Kidney capillary endothelial cell (primary cell): ENCODE data around the gene COMP.

Source experiments
- DNase-seq: peaks from one replicate; pipeline ENCODE4 v3.0.0-alpha.2; 2018; ENCODE audit warnings: low spot score

COMP gene

DNA sequence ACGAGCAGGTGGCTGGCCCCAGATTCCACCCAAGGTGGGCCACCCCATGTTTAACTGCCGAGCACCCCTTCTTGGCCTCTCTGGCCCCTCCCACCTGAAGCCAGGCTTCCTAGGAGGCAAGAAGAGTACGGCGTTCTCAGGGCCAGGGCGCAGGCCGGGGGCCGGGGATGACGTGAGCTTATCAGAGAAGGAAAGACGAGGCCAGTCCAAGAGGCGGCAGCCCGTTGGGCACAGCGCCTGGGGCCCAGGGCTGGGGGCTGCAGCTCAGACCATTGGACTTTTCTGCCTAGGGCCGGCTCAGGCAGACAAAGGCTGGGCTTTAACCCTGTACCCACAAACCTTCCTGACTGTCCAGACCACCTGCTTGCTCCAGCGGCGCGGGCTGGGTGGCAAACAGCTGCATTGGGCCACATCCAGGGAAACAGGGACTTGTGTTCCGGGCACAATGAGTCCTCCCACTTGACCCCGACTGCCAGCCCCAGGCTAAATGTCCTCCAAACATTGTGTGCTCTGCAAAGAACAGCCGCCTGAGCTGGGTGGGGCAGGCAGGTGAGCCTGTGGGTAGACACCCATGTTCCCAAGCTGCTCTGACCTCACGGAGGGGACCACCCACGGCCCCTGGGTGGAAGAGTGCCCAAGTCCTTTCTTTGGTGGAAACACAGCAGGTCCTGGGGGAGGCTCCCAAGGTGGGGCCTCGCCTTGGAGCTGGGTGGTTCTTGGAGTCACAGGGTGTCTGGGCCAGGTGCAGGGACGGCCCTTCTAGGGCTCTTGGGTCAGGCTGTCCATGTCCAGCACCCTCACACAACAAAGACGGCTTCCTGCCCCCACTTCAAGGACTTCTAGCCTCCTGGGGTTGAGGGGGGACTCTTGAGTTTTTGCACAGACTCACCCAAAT, 21.9 kb downstream of the COMP start:
- DNase-seq = no peak

DNA sequence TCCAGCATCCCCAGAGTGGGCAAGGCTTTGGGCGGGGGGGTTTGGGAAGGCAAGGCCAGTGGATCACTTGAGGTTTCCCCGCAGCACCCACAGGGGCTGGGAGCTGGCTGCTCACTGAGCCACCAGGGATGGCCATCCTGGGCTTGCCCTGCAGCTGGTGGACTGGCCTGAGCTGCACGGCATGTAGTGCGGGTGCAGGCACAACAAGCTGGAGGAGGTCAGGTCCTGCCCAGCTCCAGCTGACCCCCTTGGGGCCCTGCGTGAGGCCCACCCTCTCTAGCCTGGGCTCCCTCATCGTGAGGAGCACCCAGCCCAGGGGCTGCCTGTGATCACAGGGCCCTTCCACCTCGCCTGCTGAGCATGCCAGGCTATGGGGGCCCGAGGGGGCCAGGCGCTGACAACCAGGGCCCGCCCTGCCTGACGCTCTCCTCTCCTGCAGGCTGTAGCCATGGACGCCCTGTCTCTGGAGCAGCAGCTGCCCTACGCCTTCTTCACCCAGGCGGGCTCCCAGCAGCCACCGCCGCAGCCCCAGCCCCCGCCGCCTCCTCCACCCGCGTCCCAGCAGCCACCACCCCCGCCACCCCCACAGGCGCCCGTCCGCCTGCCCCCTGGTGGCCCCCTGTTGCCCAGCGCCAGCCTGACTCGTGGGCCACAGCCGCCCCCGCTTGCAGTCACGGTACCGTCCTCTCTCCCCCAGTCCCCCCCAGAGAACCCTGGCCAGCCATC, 22.9 kb downstream of the COMP start:
- DNase-seq = no peak

DNA sequence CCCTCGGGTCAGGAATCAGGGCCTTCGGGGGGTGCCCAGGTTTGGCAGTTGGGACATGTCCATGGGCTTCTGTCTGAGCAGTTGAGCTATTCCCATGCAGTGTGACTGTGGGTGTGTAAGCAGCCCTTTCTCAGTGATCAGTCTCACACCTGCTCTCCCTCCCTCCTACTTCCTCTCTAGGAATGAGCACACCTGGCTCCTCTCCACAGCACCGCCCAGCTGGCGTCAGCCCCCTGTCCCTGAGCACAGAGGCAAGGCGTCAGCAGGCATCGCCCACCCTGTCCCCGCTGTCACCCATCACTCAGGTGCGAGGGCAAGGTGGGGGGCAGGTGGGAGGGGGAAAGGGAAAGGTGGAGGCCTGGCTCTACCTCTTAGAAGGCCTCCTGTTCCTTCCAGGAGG, 25.9 kb downstream of the COMP start:
- no peak for DNase-seq

DNA sequence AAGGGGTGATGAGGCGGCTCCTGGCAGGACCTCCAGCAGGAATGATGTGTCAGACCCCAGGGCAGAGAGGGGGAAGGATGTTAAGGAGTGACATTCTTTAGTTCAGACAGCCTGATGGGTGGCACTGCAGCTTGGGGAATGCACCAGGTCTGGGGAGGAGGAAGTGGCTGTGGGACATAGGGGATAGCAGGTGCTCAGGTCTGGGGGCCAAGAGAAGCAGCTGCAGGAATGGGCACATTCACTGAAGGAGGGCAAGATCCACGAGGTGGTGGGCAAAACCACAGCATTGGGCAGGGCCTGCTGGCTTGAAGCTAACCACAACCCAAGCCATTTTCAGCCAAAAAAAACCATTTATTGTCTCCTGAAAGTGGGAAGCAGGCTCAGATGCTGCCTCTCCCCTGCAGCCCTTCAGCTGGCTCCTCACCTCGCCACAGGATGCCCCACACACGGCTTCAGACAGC, 26.5 kb downstream of the COMP start:
- no peak for DNase-seq

DNA sequence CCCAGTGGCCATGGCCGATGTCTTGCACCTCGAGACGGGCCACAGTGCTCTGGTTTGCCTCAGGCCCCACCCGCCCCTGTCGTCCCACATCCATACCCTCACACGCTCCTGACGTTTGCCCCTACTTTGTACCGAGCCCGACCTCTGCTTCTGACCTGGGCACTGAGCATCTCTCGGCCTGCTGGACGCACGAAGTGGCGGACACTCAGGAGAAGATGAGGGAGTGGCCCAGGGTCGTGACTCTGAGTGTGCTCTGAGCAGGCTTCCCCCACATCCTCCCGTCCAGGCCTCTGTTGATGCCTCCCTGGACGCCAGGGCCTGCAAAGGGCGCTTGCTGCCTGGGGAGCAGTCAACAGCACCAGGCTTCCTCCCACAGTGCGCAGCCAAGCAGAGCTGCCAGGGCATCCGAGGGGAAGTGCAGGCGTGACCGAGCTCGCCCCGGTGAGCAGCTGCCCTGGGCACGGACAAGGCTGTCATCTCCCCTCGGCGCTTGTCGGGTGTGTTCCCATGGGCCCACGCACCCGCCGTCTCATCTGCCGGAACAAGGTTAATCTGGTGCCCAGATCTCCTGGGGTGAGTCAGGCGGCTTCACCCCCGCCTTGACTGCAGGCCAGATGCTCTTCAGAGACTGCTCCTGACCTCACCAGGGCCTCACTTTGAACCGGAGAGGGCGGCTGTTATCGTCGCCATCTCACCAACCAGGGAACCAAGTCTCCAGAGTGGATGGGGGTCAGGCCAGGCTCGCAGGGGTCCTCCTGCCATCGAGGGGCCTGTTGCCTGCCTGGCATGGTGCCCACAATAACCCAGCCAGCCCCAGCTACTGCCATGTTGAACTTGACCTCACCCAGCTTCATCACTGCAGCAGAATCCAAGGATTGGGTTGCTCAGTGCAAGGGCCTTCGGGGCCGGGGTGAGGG, 27.2 kb downstream of the COMP start:
- DNase-seq = peak; percentile 22

DNA sequence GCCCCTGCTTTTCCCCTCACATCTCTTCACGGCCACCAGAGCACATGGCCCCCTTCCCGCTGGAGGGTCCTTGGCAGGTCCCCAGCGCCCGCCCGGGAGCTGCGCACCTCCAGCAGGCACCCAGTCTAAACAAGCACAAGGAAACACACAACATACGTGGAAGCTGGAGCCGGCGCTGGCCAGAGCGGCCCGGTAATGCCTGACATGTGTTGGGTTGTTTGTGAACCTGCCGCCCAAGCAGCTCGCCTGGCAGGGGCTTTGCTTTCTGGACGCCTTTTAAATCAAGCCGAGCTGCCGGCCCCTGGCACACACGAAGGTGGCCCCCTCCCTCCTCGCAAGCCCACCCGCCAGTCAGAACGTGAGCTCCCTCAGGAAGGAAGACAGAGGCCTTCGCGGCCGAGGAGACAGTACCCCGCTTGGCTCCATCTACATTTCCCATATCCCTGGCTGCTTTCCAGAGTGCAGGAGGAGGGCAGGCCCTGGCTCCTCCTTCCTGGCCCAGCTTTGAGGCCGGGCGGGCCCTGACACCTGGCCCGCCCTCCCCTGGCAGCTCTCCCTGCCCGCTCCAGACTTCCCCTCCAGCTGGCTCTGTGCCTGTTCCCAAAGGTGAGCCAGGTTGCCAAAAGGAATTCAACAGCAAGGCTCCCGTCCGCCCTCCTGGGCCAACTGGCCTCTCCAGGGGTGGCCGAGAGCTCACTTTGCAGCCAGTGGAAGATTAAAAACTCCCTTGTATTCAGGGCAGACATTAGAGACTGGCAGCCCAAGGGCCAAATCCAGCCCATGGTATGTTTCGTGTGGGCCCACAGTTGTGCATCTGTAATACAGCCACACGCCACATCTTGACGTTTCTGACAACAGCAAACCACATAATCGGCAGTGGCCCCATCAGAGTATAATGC, 28.7 kb downstream of the COMP start:
- no peak for DNase-seq

DNA sequence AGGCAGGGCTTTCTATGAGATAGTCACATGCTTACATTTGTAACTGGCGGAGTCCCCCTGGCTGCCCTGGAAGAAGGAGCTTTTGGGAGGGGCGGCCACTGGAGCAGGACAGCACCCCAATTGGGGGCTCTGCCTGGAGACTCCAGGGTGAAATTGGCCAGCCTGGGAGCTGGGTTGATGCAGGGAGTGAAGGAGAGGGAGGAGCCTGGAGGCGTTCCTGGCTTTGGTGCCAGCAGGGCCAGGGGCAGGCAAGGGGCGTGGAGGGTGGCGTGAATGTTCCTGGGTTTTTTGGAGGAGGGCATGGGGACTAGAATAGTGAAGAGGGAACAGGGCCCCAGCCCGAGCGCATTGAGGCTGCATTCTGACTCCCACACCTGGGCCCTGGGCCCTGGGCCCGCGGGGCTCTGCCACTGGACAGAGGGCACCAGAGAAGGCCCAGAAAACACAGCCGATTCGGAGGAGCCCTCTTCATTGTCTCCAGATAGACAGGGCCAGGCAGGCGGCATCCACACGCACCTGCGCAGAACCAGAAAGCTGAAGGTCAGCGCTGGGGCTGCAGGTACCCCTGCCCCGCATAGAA, 29.5 kb downstream of the COMP start:
- DNase-seq = no peak

DNA sequence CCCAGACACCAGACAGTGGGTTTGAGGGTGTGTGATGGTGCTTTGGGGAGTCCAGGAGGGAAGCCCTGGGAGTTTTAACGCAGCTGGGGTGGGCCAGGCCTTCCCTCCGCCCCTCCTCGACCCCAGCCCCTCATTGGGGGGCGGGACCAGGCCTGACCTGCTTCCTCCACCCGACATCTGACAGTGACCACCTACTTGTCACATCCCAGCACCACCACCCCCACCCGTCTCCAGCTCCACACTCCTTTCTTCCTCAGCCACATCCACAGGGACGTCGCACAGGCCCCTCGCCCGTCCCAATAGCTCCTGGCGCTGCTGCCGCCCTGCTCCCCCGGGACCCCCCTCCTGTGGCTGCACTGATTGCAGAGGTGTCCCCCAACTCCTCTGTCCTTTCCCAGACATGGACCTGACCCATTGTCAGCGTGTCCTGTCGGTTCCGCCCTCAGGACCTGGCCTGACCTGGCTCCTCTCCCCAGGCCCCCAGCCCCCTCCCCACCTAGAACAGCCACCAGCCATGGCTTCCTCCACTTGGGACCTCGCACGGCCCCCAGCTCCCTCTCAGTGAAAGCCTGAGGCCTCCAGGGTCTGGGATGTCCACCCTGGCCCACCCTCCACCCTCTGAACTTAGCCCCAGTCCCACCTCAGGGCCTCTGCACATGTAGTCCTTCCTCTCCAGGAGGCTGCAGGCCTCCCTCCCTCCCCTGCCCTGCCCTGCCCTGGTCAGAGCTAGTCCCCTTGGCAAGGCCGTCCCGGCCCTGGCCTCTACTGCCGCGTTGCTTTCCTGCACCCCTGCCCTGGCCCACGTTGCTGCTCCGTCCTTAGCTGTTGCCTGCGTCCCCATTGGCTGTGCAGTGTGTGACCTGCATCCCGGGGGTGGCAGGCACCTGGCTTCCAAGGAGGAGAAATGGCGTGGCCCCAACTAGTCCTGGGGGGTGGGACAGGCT, 30.4 kb downstream of the COMP start:
- no peak for DNase-seq

DNA sequence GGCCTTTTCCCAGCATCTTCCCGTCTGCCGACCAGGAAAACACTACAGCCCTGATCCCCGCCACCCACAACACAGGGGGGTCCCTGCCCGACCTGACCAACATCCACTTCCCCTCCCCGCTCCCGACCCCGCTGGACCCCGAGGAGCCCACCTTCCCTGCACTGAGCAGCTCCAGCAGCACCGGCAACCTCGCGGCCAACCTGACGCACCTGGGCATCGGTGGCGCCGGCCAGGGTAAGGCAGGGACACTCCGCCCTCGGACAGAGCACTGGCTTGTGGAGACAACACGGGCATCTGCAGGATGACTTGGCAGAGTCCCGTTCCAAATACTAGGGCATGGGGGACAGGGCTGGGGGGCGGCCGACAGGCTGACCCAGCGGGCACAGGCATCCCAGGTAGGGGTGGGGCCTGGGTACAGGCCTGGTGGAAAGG, 31.1 kb downstream of the COMP start:
- DNase-seq = no peak

DNA sequence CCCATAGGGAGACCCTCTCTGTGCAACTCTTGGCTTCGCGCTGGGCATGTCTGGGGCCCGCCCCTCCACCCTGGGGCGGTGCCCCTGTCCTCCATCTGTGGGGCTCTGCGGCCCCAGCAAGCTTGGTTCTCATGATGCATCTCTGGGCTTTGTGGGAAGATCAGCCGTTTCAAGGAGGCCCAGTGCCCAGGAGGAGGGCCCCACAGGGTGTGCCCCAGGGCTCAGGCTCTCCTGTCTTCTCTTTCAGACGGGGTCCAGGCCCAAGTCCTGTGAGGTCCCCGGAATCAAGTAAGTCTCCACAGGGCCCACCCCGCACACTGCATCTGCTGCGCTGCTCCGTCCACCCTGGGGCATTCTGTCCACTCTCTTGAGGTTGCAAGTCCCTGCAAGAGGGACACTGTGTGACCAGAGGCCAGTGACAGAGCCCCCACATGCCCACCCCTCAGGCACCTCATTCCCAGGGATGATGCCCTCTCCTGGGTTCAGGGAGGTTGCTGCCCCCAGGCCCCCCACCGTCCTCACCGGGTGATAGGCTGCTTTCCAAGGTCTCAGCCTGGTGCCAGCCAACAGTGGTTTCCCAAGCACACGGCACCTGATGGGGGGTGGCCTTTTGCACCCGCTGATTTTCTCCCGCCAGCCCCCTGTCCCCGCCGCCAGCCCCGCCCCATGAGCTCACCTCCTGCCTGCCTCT, 31.7 kb downstream of the COMP start:
- DNase-seq = no peak

DNA sequence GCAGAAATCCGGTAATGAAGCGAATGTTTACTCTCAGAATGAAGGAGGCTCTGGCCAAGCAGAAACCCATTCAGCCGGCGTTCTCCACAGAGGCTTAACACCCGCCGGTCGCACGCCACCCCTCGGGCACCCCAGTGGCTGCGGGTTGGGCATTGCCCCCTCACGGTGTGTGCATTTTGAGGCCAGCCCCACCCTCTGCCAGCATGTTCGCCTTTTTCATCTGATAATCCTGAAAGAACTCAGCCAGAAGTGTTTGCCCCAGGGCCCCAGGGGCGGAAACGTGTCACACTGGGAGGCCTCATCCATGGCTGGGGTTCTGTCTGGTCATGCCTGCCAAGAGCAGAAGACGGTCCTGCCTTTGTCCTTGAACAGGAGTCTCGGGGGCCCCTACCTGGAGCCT, 34.2 kb downstream of the COMP start:
- DNase-seq = no peak

DNA sequence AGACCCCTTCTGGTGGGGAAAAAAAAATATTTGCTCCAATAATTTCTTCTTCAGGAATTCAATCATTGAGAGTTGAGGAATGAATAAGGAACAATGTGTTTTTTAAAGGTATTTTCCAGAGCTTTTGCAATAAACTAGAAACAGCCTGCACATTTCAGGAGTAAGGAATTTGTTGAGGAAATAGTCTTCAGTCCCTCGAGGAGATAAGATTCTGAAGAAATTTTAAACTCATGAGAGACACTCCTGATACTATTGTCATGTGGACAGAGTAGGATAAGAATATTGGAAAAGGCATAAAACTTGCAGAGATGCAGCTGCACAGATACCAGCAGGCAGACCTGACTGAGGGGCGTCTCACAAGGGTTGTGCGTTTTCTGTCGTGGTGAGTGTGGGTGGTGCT, 36.6 kb downstream of the COMP start:
- DNase-seq = no peak

DNA sequence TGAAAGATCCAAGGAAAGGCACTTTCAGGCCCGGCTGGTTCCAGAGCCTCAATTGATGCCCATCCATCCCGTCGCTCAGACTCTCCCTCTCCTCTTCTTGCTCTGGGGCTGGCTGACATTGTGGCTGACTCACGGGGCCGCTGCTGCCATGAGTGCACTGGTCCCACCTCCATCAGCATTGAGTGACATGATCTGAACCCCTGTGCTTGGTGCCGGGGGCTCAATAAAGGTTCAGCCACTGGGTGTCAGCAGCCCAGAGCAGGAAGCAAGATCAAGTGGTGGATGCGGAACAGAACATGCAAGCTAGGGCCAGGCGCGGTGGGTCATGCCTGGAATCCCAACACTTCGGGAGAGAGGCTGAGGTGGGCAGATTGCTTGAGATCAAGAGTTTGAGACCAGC, 39.5 kb downstream of the COMP start:
- no peak for DNase-seq

DNA sequence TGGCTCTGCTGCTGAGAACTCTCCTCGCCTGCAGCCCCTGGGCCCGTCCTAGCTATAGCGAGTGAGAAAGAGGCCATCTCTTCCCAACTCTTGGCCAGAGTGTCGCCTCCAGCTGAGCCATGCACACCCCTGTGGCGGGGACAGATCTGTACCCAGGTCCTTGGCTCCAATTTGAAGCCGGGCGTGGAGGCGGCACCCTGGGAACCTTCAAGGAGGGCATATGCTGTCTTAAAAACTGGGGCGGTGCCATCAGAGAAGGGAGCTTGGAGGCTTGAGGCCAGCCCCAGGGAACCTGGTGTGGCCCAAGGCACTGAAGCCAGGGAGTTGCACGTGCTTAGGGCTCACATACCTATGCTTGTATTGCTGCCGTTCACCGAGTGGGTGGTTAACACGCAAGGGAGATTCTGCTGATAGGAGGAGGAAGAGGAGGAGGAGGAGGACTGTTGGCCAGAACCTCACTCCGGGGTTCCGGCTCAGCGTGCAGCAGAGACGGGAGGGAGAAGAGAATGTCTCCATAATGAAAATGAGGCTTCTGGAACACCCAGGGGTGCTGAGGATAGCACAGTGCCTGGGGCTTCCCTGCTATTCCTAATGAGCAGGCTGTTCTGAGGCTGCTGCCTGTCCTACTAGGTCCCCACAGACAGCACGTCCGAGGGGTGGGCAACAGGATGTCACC, 40.7 kb downstream of the COMP start:
- DNase-seq = no peak

DNA sequence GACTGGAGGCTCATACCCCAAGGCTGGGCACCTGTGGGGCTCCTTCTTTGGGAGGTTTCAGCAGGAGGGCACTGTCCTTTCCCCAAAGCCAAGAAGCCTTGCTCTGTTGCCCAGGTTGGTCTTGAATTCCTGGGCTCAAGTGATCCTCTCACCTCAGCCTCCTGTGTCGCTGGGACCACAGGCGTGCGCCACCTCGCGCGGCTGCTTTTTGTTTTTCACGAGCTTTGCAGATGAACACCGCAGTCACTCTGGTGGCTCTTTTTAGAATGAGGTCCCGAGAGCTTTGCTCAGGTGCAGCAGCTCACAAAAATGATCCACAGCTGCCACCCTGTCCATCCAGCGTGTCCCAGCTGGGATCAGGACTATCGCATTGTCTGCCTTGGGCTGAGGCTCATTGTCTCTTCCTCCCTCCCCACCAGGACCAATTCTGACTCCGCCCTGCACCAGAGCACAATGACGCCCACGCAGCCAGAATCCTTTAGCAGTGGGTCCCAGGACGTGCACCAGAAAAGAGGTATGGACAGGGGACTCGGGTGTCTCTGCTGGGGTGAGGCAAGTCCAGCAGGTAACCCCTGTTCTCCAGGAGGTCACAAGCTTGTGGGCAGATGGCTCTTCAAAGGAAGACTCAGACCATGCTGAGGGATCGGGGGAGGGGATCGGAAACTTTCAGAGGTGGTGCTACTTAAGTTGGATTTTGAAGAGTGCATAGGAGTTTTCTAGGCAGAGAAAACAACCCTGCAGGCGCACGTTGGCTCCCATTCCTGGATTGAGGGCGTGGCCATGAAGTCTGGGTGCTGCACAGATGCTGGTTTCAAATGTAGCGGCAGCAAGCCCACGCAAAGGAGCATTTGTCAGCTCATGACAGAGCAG, 41.5 kb downstream of the COMP start:
- DNase-seq = no peak

DNA sequence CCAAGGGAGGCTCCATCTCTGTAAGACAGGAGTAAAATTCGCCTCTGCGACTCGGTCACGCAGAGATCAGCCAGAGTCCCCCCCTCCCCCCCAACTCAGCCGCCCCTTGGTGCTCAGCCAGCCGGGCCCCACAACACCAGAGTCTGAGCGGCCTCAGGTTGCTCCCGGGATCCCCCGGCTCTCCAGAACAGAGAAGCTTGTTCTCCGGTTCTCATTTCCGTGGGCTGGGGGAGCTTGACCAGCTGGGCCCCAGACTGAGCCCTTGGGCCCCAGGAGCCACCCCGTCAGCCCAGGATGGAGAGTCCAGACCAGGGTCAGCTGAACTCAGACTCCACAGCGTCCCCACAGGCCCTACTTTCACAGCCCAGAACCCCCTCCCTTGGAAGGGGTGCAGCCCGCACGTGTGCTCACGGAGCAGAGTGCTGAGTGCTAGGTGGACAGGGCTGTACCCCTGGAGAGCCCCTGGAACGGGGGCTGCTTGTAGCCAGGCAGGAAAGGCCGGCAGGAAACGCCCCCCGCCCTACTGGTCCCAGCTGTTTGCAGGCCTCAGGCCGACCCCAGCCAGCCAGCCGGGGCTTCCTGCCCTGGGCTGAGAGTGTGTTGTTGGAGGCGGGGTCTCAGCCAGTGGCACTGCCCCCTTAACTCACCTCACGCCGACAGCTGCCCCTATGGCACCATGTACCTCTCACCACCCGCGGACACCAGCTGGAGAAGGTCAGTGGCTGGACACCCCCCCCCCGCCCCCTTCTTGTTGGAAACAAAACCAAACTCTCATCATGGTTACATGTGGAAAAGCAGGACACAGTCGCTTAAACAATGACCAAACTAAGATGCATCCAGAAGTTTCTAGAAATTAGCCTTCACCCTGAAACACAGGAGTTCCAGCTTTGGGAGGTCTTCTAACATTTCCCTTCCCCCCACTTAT, 44.4 kb downstream of the COMP start:
- no peak for DNase-seq
